Hematopoietic multipotent progenitor cell treated with erythropoietin and hydrocortisone succinate and interleukin-3 and kit ligand, for 17 days (in vitro differentiated cells): ENCODE data around the gene BAX.
A peak's percentile ranks its signal among the peaks of the same experiment; 100 is the strongest.
"Not testable (repeated sequence)": the region's sequence is repeated elsewhere in the genome, so short reads cannot be mapped to it uniquely, and the experiment has no call there.

ENCODE experiments used
- DNase-seq: peaks from one replicate; pipeline ENCODE4 v3.0.0-alpha.2; 2015; ENCODE audit warnings: low spot score

The BAX gene

GRCh38 chr19:48954595-48955307 lies at the start of gene BAX:
Gene BAX, plus strand, starts transcription at chr19:48954875. Its CDS starts 54 bp downstream, at chr19:48954929.
- peak; percentile 99 for DNase-seq

GRCh38 chr19:48905664-48906063 lies 49.0 kb upstream of the BAX start:
- DNase-seq: no peak

GRCh38 chr19:48906324-48906723 lies 48.4 kb upstream of the BAX start:
- DNase-seq: no peak

GRCh38 chr19:48907671-48908070 lies 47.0 kb upstream of the BAX start:
- DNase-seq: no peak

GRCh38 chr19:48909424-48910077 lies 45.1 kb upstream of the BAX start:
- DNase-seq: not testable (repeated sequence)

- no peak for DNase-seq
Observed at GRCh38 chr19:48910803-48911202, 43.9 kb upstream of the BAX start.

- DNase-seq: peak; percentile 58
Observed at GRCh38 chr19:48913114-48913889, 41.4 kb upstream of the BAX start.

GRCh38 chr19:48914181-48914580 lies 40.5 kb upstream of the BAX start:
- DNase-seq: no peak

GRCh38 chr19:48915757-48916156 lies 38.9 kb upstream of the BAX start:
- no peak for DNase-seq

GRCh38 chr19:48918071-48918470 lies 36.6 kb upstream of the BAX start:
- no peak for DNase-seq

- DNase-seq: no peak
Observed at GRCh38 chr19:48918801-48919247, 35.9 kb upstream of the BAX start.

GRCh38 chr19:48919271-48919670 lies 35.4 kb upstream of the BAX start:
- DNase-seq: not testable (repeated sequence)

GRCh38 chr19:48920949-48921348 lies 33.7 kb upstream of the BAX start:
- DNase-seq: no peak

GRCh38 chr19:48921721-48922500 lies 32.8 kb upstream of the BAX start:
- DNase-seq: no peak

GRCh38 chr19:48922548-48923490 lies 31.9 kb upstream of the BAX start:
- DNase-seq: no peak

GRCh38 chr19:48925240-48925843 lies 29.3 kb upstream of the BAX start:
- DNase-seq: no peak

- DNase-seq: not testable (repeated sequence)
Observed at GRCh38 chr19:48925890-48926289, 28.8 kb upstream of the BAX start.

- no peak for DNase-seq
Observed at GRCh38 chr19:48926909-48927308, 27.8 kb upstream of the BAX start.

GRCh38 chr19:48927692-48928091 lies 27.0 kb upstream of the BAX start:
- not testable (repeated sequence) for DNase-seq
